Effector memory CD8-positive, alpha-beta T cell (primary cell): ENCODE measurements around the gene DOCK2.

Source experiments
- ATAC-seq: fragments of 150-1000 bp; cut with Tn5 transposase; replicated peaks from 2 replicates; pipeline ENCODE4 v1.10.0; 2021; ENCODE audit warnings: mild to moderate bottlenecking, moderate library complexity
- DNase-seq, 3 experiments: peaks; one replicate each; pipeline ENCODE4 v3.0.0; 2021
- H3K27ac Mint-ChIP-seq, 2 donors: one replicate each; pipeline ENCODE4 v1.8.0; 2022; ENCODE audit warnings: mild to moderate bottlenecking in 2 of 2, mixed read lengths in 2 of 2, moderate library complexity in 2 of 2
- H3K27me3 Mint-ChIP-seq, 2 donors: one replicate each; pipeline ENCODE4 v1.8.0; 2022; ENCODE audit warnings: mixed read lengths in 2 of 2
- H3K36me3 Mint-ChIP-seq: one replicate; pipeline ENCODE4 v1.8.0; 2022; ENCODE audit warnings: mild to moderate bottlenecking, moderate library complexity, mixed read lengths; ENCODE audit not compliant: insufficient read depth
- H3K4me1 Mint-ChIP-seq, 2 donors: one replicate each; pipeline ENCODE4 v1.8.0; 2022; ENCODE audit warnings: low read depth in 2 of 2, mixed read lengths in 2 of 2
- H3K4me3 Mint-ChIP-seq, 2 donors: one replicate each; pipeline ENCODE4 v1.8.0; 2022; ENCODE audit warnings: mild to moderate bottlenecking in 2 of 2, mixed read lengths in 2 of 2, moderate library complexity in 2 of 2
- H3K9me3 Mint-ChIP-seq, 2 donors: one replicate each; pipeline ENCODE4 v1.8.0; 2022; ENCODE audit warnings: mixed read lengths in 2 of 2

DOCK2 gene

DNA sequence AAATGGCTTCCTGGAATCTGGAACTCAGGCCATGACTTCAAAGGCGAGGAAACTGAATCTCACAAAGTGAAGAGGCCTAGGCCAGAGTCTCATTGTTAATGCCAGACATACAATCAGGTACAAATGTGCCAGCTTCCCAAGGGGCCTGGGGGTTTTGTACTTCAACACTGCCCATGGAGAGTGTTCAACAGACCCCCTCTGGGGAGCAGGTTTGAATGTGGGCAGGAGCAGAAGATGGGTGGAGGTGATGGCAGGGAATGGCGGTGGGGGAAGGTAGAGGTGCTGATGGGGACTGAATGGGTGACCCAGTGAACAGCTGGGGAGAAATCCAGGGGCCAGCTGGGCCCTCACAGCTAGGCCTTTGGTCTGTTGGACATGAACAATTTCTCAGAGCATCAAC lies 480.7 kb downstream of the DOCK2 start:
- no peaks in the 10 kb centered on the region for H3K4me1 Mint-ChIP-seq

DNA sequence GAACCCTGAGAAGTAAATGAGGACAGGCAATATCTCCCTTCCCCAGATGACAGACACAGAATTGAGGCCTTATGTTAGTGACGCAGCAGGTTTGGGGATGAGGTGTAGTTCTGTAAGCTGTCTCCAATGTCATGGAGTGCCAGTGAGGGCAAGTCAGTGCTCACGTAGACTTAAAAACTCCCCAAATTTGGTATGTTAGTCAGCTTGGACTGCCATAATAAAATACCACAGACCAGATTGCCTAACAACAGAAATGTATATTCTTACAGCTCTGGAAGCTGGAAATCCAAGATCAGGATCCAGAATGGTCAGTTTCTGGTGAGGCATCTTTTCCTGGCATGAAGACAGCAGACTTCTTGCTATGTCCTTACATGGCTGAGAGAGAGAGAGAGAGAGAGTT lies 483.5 kb downstream of the DOCK2 start:
- no peak for DNase-seq
- H3K4me1 Mint-ChIP-seq, result no peaks in the 10 kb centered on the region
- ATAC-seq, result no peak
- H3K27me3 Mint-ChIP-seq, result peaks cover 34 to 35% of the 10 kb centered on the region in 2 donors
- no peaks in the 10 kb centered on the region for H3K9me3 Mint-ChIP-seq
- peaks cover 3% of the 10 kb centered on the region for H3K36me3 Mint-ChIP-seq
- no peak overlapping the region for H3K4me3 Mint-ChIP-seq
- H3K27ac Mint-ChIP-seq, result no peak overlapping the region

More for the DNA sequence above, 480.7 kb downstream of the DOCK2 start:
- H3K4me3 Mint-ChIP-seq, result no peak overlapping the region
- ATAC-seq (no peak), DNase-seq (no peak)
- no peaks in the 10 kb centered on the region for H3K9me3 Mint-ChIP-seq
- H3K27me3 Mint-ChIP-seq, result peaks cover 33 to 45% of the 10 kb centered on the region in 2 donors
- H3K27ac Mint-ChIP-seq, result no peak overlapping the region
- peaks cover 3% of the 10 kb centered on the region for H3K36me3 Mint-ChIP-seq

DNA sequence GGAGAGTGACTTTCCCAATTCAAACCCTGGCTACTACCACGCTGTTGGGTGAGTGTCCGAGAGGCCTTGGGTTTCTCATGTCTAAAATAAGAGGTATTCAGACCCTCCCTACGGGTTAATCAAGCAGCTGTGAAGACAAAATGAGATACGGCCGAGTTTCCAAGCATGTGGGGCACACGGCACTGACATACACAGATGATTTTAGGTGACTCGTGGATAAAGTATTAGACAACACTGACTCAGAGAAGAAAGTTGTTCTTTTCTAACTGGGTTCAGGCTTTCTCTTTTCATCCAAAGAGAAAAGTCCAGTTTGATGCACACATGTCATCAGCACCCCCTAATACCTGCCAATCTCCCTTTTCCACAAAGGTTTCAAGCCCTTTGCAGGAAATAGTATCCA lies 484.2 kb downstream of the DOCK2 start:
- no peak overlapping the region for H3K4me3 Mint-ChIP-seq
- no peak for ATAC-seq
- no peaks in the 10 kb centered on the region for H3K4me1 Mint-ChIP-seq
- H3K27ac Mint-ChIP-seq, result no peak overlapping the region
- peaks cover 3% of the 10 kb centered on the region for H3K36me3 Mint-ChIP-seq
- DNase-seq, result no peak
- H3K27me3 Mint-ChIP-seq, result peaks cover 42% of the 10 kb centered on the region in 2 donors
- H3K9me3 Mint-ChIP-seq, result no peaks in the 10 kb centered on the region

DNA sequence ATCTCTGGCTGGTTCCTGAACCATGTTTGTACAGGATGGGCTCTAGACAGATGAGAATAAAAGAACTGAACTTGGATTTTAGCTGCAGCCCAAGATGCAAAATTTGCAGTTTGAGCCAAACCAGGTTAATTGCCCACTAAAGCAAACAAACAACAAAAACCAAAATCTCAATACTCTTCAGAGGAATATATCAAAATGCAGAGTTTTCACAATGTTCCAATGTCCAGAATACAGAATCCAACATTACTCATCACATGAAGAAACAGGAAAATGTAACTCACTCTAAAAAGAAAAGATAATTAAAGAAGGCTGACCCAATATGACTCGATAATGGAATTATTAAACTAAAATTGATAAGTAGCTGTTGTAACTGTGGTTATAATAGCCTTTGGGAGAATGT lies 489.0 kb downstream of the DOCK2 start:
- H3K4me3 Mint-ChIP-seq, result no peak overlapping the region
- H3K9me3 Mint-ChIP-seq, result peaks cover 0 to 2% of the 10 kb centered on the region in 2 donors
- no peaks in the 10 kb centered on the region for H3K4me1 Mint-ChIP-seq
- H3K27ac Mint-ChIP-seq, result no peak overlapping the region
- peaks cover 46 to 51% of the 10 kb centered on the region in 2 donors for H3K27me3 Mint-ChIP-seq
- no peak for DNase-seq
- no peaks in the 10 kb centered on the region for H3K36me3 Mint-ChIP-seq
- no peak for ATAC-seq

DNA sequence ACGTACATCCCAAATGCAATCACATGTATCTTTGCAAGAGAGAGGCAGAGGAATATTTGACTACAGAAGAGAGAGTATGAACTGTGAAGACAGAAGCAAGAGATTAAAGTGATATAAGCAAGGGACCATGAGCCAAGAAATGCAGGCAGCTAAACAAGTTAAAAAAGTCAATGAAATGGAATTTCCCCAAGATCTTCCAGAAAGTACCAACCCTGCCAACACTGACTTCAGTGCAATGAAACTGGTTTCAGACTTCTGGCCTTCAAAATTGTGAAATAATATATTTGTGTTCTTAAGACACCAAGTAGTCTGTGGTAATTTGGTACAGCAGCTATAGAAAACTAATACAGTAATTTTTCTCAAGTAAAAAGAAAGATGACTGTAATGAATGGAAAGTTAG lies 489.6 kb downstream of the DOCK2 start:
- no peak overlapping the region for H3K4me3 Mint-ChIP-seq
- H3K36me3 Mint-ChIP-seq, result no peaks in the 10 kb centered on the region
- ATAC-seq (no peak), DNase-seq (no peak)
- peaks cover 0 to 2% of the 10 kb centered on the region in 2 donors for H3K9me3 Mint-ChIP-seq
- no peaks in the 10 kb centered on the region for H3K4me1 Mint-ChIP-seq
- no peak overlapping the region for H3K27ac Mint-ChIP-seq
- peaks cover 40 to 46% of the 10 kb centered on the region in 2 donors for H3K27me3 Mint-ChIP-seq

DNA sequence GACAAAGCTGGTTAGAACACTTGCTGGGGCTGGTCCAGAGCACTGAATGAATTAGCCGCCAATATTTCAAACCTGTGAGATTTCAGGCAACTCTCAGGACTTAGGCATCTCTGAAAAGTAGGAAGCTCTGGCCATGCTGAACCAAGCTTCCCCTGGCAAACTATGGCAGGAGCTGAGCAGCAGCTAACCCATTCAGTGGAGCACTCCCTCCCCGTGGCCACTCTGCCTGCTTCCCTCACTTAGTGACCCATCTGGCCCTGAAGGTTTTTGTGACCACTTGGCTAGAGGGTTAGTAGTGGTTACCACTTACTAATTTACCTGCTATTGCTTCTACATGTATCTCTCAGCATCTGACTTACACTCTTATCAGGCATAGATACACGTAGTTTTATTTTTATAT lies 494.2 kb downstream of the DOCK2 start:
- Mint-ChIP-seq H3K27me3 (peaks cover 57 to 74% of the 10 kb centered on the region in 2 donors), H3K4me1 (no peaks in the 10 kb centered on the region), H3K27ac (no peak overlapping the region), H3K9me3 (peaks cover 0 to 2% of the 10 kb centered on the region in 2 donors), H3K4me3 (no peak overlapping the region), H3K36me3 (no peaks in the 10 kb centered on the region)
- DNase-seq (no peak), ATAC-seq (no peak)

DNA sequence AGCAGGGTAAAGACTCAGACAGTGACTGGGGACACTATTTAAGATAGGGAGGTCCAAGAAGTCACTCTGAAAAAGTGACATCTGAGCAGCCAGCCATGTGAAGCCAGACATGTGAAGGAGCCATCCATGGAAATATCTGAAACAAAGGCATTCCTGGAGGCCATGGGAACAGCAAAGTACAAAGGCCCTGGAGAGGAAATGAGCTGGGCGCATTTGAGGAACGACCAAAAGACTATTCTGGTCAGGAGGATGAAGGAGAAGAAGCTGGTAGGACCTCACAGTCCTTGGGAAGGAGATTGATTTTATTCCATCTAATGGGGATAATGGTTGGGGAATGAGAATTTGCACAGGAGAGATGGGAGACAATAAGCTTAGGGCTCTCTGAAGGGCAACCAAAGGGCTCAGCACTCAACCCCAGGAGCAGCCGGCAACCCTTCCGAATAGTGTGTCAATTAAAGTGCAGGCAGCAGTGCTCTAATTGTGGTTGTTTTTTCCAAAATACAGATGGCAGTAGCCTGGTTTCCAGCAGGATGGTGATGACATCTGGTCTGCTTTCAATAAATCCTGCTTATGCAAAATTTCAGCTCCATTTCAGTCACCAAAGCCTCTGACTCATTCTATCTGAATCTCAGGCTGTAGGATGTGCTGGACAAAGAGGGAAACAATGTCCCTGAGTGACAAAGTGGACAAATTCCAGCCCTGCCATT lies 495.3 kb downstream of the DOCK2 start:
- ATAC-seq (no peak), DNase-seq (no peak)
- H3K27ac Mint-ChIP-seq, result no peak overlapping the region
- H3K27me3 Mint-ChIP-seq, result peaks cover 48 to 66% of the 10 kb centered on the region in 2 donors
- H3K36me3 Mint-ChIP-seq, result no peaks in the 10 kb centered on the region
- no peaks in the 10 kb centered on the region for H3K4me1 Mint-ChIP-seq
- H3K4me3 Mint-ChIP-seq, result no peak overlapping the region
- H3K9me3 Mint-ChIP-seq, result no peaks in the 10 kb centered on the region
